Measurements from ENCODE around the gene OVCA2.

DNA sequence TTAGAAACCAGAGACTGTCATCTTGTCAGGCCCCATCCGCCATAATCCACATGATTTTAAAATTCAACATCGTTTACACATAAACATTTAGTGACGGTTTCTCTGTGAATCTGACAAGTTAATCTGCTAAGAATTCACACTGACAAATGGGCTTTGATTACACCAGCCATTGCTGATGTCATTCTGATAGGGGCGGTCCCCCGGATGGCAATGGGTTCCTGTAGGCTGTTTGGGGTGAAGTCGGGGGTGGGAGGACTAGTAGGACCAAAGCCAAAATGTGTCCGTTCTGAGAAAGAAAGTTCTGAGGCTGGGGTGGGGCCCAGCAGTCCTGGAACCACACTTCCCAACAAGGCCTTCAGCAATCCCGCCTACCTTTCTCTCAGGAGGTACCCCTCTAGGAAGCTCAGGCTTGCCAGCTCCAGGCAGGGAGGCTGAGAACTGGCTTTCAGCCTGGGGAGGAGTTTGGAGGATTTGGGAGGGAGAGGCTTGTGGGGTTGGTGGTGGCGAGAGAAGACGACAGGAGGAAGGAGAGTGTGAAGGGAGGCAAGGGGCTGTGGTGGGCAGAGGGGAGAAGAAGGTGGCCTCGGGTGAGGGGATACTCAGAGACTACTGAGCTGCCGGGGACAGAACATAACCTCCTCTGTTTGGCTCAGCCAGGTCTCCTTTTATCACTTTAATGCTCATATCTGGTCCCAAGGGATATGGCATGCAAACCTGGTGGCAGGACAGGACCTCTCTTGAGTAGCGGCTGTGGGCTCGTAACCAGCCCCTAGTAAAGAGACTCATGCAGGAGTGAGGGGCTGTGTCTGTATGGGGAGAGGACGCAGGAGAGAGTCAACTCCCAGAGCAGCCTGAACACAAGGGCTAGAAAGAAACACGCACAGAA, 21.7 kb downstream of the OVCA2 start:
- TF ChIP-seq, protein P1, sequence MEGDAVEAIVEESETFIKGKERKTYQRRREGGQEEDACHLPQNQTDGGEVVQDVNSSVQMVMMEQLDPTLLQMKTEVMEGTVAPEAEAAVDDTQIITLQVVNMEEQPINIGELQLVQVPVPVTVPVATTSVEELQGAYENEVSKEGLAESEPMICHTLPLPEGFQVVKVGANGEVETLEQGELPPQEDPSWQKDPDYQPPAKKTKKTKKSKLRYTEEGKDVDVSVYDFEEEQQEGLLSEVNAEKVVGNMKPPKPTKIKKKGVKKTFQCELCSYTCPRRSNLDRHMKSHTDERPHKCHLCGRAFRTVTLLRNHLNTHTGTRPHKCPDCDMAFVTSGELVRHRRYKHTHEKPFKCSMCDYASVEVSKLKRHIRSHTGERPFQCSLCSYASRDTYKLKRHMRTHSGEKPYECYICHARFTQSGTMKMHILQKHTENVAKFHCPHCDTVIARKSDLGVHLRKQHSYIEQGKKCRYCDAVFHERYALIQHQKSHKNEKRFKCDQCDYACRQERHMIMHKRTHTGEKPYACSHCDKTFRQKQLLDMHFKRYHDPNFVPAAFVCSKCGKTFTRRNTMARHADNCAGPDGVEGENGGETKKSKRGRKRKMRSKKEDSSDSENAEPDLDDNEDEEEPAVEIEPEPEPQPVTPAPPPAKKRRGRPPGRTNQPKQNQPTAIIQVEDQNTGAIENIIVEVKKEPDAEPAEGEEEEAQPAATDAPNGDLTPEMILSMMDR (IDR thresholded peaks at IDR 0.05) = no peak
- TF ChIP-seq POLR2A (IDR thresholded peaks at IDR 0.05) = no peak

Measured in adrenal gland (tissue), 5 donors.